HEK293 (cell line): ENCODE measurements around the gene G2E3.

Experiments used
- OSR2 ChIP-seq: fragments of 450-650 bp; formaldehyde crosslinking; IDR thresholded peaks from 2 replicates; pipeline ENCODE4 v1.5.1; 2016; ENCODE audit warnings: missing biosample characterization, missing genetic modification characterization
- SCRT1 ChIP-seq: fragments of 450-650 bp; formaldehyde crosslinking; IDR thresholded peaks from 2 replicates; pipeline ENCODE4 v1.5.1; 2016; ENCODE audit warnings: missing biosample characterization, missing genetic modification characterization, borderline replicate concordance
- SCRT2 ChIP-seq: fragments of 450-650 bp; formaldehyde crosslinking; IDR thresholded peaks from 2 replicates; pipeline ENCODE4 v1.5.1; 2016; ENCODE audit warnings: missing biosample characterization, missing genetic modification characterization
- TRIM28 ChIP-seq: IDR thresholded peaks from 2 replicates; pipeline ENCODE4 v1.6.1; 2011; ENCODE audit warnings: low read length, control low read depth, borderline replicate concordance
- WT1 ChIP-seq: fragments of 450-650 bp; formaldehyde crosslinking; IDR thresholded peaks from 2 replicates; pipeline ENCODE4 v1.5.1; 2016; ENCODE audit warnings: missing biosample characterization, missing genetic modification characterization
- ZBTB17 ChIP-seq: fragments of 450-650 bp; formaldehyde crosslinking; IDR thresholded peaks from 2 replicates; pipeline ENCODE4 v1.5.1; 2016; ENCODE audit warnings: missing biosample characterization, missing genetic modification characterization
- ZEB2 ChIP-seq: fragments of 450-650 bp; formaldehyde crosslinking; IDR thresholded peaks from 2 replicates; pipeline ENCODE4 v1.5.1; 2016; ENCODE audit warnings: missing biosample characterization, missing genetic modification characterization
- ZNF184 ChIP-seq: fragments of 450-650 bp; IDR thresholded peaks from 2 replicates; pipeline ENCODE4 v1.5.1; 2018; ENCODE audit warnings: missing biosample characterization, mild to moderate bottlenecking, missing genetic modification characterization
- ZNF223 ChIP-seq: fragments of 450-650 bp; formaldehyde crosslinking; IDR thresholded peaks from 2 replicates; pipeline ENCODE4 v1.5.1; 2016; ENCODE audit warnings: missing biosample characterization, missing genetic modification characterization
- ZNF239 ChIP-seq: fragments of 450-650 bp; formaldehyde crosslinking; IDR thresholded peaks from 2 replicates; pipeline ENCODE4 v1.5.1; 2016; ENCODE audit warnings: missing biosample characterization, missing genetic modification characterization
- ZNF335 ChIP-seq: fragments of 450-650 bp; formaldehyde crosslinking; conservative IDR thresholded peaks from 2 replicates; pipeline ENCODE4 v1.5.1; 2016; ENCODE audit warnings: missing biosample characterization, missing genetic modification characterization
- ZNF350 ChIP-seq: fragments of 450-650 bp; formaldehyde crosslinking; IDR thresholded peaks from 2 replicates; pipeline ENCODE4 v1.5.0; 2017; ENCODE audit warnings: missing biosample characterization, mild to moderate bottlenecking, missing genetic modification characterization
- ZNF394 ChIP-seq: fragments of 450-650 bp; formaldehyde crosslinking; IDR thresholded peaks from 2 replicates; pipeline ENCODE4 v1.5.1; 2016; ENCODE audit warnings: missing biosample characterization, missing genetic modification characterization, mild to moderate bottlenecking, moderate library complexity, borderline replicate concordance
- ZNF423 ChIP-seq: fragments of 450-650 bp; formaldehyde crosslinking; IDR thresholded peaks from 2 replicates; pipeline ENCODE4 v1.5.1; 2016; ENCODE audit warnings: missing biosample characterization, missing genetic modification characterization
- ZNF600 ChIP-seq: fragments of 450-650 bp; formaldehyde crosslinking; IDR thresholded peaks from 2 replicates; pipeline ENCODE4 v1.5.1; 2016; ENCODE audit warnings: missing biosample characterization, missing genetic modification characterization
- ZNF629 ChIP-seq: fragments of 450-650 bp; formaldehyde crosslinking; IDR thresholded peaks from 2 replicates; pipeline ENCODE4 v1.5.1; 2017; ENCODE audit warnings: missing biosample characterization, missing genetic modification characterization
- ZNF670 ChIP-seq: fragments of 450-650 bp; formaldehyde crosslinking; IDR thresholded peaks from 2 replicates; pipeline ENCODE4 v1.5.1; 2016; ENCODE audit warnings: missing biosample characterization, missing genetic modification characterization, low read depth
- ZNF791 ChIP-seq: fragments of 450-650 bp; formaldehyde crosslinking; IDR thresholded peaks from 2 replicates; pipeline ENCODE4 v1.5.1; 2016; ENCODE audit warnings: missing biosample characterization, missing genetic modification characterization
- ZXDB ChIP-seq: fragments of 450-650 bp; formaldehyde crosslinking; IDR thresholded peaks from 2 replicates; pipeline ENCODE4 v1.5.1; 2016; ENCODE audit warnings: missing biosample characterization, missing genetic modification characterization
- TF ChIP-seq, protein P1 (sequence below): fragments of 450-650 bp; formaldehyde crosslinking; IDR thresholded peaks from 2 replicates; pipeline ENCODE4 v1.5.1; 2016; ENCODE audit warnings: missing biosample characterization, missing genetic modification characterization
- TF ChIP-seq, protein P2 (sequence below): fragments of 450-650 bp; formaldehyde crosslinking; IDR thresholded peaks from 2 replicates; pipeline ENCODE4 v1.5.1; 2017; ENCODE audit warnings: missing biosample characterization, missing genetic modification characterization
- TF ChIP-seq, protein P3 (sequence below): fragments of 450-650 bp; IDR thresholded peaks from 2 replicates; pipeline ENCODE4 v1.5.1; 2018; ENCODE audit warnings: missing biosample characterization, missing genetic modification characterization
- TF ChIP-seq, protein P4 (sequence below): fragments of 450-650 bp; formaldehyde crosslinking; IDR thresholded peaks from 2 replicates; pipeline ENCODE4 v1.5.1; 2016; ENCODE audit warnings: missing biosample characterization, missing genetic modification characterization
- TF ChIP-seq, protein P5 (sequence below): fragments of 450-650 bp; formaldehyde crosslinking; IDR thresholded peaks from 2 replicates; pipeline ENCODE4 v1.5.1; 2017; ENCODE audit warnings: missing biosample characterization, missing genetic modification characterization

The G2E3 gene

DNA sequence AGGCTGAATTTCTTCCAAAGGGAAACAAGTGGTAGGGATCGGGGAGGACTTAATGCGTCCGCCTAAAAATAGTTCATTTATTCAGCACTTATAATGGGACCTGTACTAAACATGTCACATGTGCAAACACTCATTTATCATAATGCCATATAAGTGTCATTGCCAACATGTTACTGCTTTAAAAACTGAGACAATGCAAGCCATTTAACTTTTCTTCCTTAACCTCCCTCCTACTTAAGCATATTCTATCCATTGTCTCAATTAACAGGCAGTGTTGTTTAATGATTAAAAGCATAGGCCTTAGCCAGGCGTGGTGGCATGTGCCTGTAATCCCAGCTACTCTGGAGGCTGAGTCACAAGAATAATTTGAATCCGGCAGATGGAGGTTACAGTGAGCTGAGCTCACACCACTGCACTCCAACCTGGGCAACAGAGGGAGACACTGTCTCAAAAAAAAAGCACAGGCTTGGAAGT lies 49.6 kb downstream of the G2E3 start (continued):
- peak; percentile 70; the same call in 1 of the 2 replicates for TF ChIP-seq ZNF600 (tag by site-specific recombination)
- peak; percentile 81 for TF ChIP-seq ZBTB17
- TF ChIP-seq, protein P1, sequence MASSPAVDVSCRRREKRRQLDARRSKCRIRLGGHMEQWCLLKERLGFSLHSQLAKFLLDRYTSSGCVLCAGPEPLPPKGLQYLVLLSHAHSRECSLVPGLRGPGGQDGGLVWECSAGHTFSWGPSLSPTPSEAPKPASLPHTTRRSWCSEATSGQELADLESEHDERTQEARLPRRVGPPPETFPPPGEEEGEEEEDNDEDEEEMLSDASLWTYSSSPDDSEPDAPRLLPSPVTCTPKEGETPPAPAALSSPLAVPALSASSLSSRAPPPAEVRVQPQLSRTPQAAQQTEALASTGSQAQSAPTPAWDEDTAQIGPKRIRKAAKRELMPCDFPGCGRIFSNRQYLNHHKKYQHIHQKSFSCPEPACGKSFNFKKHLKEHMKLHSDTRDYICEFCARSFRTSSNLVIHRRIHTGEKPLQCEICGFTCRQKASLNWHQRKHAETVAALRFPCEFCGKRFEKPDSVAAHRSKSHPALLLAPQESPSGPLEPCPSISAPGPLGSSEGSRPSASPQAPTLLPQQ (tag by site-specific recombination): peak; percentile 55; the same call in 1 of the 2 replicates
- TF ChIP-seq OSR2 (tag by site-specific recombination): peak; percentile 85
- no peak for TF ChIP-seq ZNF184
- no peak for TF ChIP-seq ZNF791 (tag by site-specific recombination)
- TF ChIP-seq, protein P2, sequence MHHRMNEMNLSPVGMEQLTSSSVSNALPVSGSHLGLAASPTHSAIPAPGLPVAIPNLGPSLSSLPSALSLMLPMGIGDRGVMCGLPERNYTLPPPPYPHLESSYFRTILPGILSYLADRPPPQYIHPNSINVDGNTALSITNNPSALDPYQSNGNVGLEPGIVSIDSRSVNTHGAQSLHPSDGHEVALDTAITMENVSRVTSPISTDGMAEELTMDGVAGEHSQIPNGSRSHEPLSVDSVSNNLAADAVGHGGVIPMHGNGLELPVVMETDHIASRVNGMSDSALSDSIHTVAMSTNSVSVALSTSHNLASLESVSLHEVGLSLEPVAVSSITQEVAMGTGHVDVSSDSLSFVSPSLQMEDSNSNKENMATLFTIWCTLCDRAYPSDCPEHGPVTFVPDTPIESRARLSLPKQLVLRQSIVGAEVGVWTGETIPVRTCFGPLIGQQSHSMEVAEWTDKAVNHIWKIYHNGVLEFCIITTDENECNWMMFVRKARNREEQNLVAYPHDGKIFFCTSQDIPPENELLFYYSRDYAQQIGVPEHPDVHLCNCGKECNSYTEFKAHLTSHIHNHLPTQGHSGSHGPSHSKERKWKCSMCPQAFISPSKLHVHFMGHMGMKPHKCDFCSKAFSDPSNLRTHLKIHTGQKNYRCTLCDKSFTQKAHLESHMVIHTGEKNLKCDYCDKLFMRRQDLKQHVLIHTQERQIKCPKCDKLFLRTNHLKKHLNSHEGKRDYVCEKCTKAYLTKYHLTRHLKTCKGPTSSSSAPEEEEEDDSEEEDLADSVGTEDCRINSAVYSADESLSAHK: no peak
- peak; percentile 43; the same call in 1 of the 2 replicates for TF ChIP-seq ZEB2 (tag by site-specific recombination)
- no peak for TF ChIP-seq ZXDB (tag by site-specific recombination)
- peak; percentile 73 for TF ChIP-seq ZNF335
- no peak for TF ChIP-seq ZNF670 (tag by site-specific recombination)
- TF ChIP-seq SCRT1 (tag by site-specific recombination): 0 out of 2 replicates have a peak, but pooled peaks have one; percentile 28
- TF ChIP-seq ZNF629 (tag by site-specific recombination): peak; percentile 48
- TF ChIP-seq SCRT2 (tag by site-specific recombination): peak; percentile 53; the same call in 1 of the 2 replicates
- TF ChIP-seq, protein P3, sequence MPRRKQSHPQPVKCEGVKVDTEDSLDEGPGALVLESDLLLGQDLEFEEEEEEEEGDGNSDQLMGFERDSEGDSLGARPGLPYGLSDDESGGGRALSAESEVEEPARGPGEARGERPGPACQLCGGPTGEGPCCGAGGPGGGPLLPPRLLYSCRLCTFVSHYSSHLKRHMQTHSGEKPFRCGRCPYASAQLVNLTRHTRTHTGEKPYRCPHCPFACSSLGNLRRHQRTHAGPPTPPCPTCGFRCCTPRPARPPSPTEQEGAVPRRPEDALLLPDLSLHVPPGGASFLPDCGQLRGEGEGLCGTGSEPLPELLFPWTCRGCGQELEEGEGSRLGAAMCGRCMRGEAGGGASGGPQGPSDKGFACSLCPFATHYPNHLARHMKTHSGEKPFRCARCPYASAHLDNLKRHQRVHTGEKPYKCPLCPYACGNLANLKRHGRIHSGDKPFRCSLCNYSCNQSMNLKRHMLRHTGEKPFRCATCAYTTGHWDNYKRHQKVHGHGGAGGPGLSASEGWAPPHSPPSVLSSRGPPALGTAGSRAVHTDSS (tag by site-specific recombination): no peak
- no peak for TF ChIP-seq ZNF239 (tag by site-specific recombination)
- no peak for TF ChIP-seq ZNF223 (tag by site-specific recombination)
- TF ChIP-seq ZNF423 (tag by site-specific recombination): no peak
- TF ChIP-seq TRIM28: no peak
- peak; percentile 56 for TF ChIP-seq WT1 (tag by site-specific recombination)
- peak; percentile 89 for TF ChIP-seq ZNF394 (tag by site-specific recombination)
- TF ChIP-seq, protein P4, sequence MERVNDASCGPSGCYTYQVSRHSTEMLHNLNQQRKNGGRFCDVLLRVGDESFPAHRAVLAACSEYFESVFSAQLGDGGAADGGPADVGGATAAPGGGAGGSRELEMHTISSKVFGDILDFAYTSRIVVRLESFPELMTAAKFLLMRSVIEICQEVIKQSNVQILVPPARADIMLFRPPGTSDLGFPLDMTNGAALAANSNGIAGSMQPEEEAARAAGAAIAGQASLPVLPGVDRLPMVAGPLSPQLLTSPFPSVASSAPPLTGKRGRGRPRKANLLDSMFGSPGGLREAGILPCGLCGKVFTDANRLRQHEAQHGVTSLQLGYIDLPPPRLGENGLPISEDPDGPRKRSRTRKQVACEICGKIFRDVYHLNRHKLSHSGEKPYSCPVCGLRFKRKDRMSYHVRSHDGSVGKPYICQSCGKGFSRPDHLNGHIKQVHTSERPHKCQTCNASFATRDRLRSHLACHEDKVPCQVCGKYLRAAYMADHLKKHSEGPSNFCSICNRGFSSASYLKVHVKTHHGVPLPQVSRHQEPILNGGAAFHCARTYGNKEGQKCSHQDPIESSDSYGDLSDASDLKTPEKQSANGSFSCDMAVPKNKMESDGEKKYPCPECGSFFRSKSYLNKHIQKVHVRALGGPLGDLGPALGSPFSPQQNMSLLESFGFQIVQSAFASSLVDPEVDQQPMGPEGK: peak; percentile 23; the same call in 1 of the 2 replicates
- no peak for TF ChIP-seq ZNF350 (tag by site-specific recombination)
- TF ChIP-seq, protein P5, sequence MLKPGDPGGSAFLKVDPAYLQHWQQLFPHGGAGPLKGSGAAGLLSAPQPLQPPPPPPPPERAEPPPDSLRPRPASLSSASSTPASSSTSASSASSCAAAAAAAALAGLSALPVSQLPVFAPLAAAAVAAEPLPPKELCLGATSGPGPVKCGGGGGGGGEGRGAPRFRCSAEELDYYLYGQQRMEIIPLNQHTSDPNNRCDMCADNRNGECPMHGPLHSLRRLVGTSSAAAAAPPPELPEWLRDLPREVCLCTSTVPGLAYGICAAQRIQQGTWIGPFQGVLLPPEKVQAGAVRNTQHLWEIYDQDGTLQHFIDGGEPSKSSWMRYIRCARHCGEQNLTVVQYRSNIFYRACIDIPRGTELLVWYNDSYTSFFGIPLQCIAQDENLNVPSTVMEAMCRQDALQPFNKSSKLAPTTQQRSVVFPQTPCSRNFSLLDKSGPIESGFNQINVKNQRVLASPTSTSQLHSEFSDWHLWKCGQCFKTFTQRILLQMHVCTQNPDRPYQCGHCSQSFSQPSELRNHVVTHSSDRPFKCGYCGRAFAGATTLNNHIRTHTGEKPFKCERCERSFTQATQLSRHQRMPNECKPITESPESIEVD: peak; percentile 77
